CD4-positive, alpha-beta T cell (primary cell): ENCODE results near the gene DCDC1. TPM values are rescaled to one million over a fixed set of nuclear protein-coding genes. Genes with fewer than 3 reads are reported as not detected.

ENCODE experiments used
- ATAC-seq: fragments of 200-7000 bp; cut with Tn5 transposase; one replicate; pipeline ENCODE4 v1.10.0; 2022; ENCODE audit warnings: mild to moderate bottlenecking; ENCODE audit not compliant: poor library complexity
- CTCF ChIA-PET: fragments of 350-600 bp; sonication (Branson Sonifier 250); formaldehyde crosslinking; loops from one replicate; lab custom pipeline; 2021; ENCODE audit warnings: antibody characterized with exemption, inconsistent platforms; lab: Charles Lee
- POLR2A ChIA-PET: fragments of 350-600 bp; sonication (Branson Sonifier 250); formaldehyde crosslinking; loops from one replicate; lab custom pipeline; 2021; ENCODE audit warnings: antibody characterized with exemption, inconsistent platforms; lab: Charles Lee
- DNase-seq, 14 experiments: peaks; one replicate each; pipeline ENCODE4 v3.0.0-alpha.2; 2013 to 2020; ENCODE audit warnings: mixed read lengths in 2 of 14
- H3K27ac ChIP-seq, 2 donors: one replicate each; pipeline versions ENCODE4 v1.5.1 to v1.7.0; 2013; ENCODE audit warnings: low read length in 2 of 2, low read depth in 1 of 2, mild to moderate bottlenecking in 1 of 2
- H3K27me3 ChIP-seq, 2 experiments: 1 replicate in 1 of 2; 2 replicates in 1 of 2; pipeline versions ENCODE4 v1.6.1 to v1.7.0; 2013; ENCODE audit warnings: low read length in 2 of 2, control low read depth in 1 of 2, mild to moderate bottlenecking in 1 of 2, moderate library complexity in 1 of 2; ENCODE audit not compliant: insufficient read depth in 2 of 2, control insufficient read depth in 1 of 2
- H3K36me3 ChIP-seq: one replicate; pipeline ENCODE4 v1.6.1; 2013; ENCODE audit warnings: low read length, control low read depth; ENCODE audit not compliant: insufficient read depth
- H3K4me1 ChIP-seq: one replicate; pipeline ENCODE4 v1.6.1; 2013; ENCODE audit warnings: low read length, control low read depth; ENCODE audit not compliant: insufficient read depth
- H3K4me3 ChIP-seq: one replicate; pipeline ENCODE4 v1.5.1; 2013; ENCODE audit warnings: mild to moderate bottlenecking, low read length, moderate library complexity
- H3K9me3 ChIP-seq, 2 experiments: 1 replicate in 1 of 2; 2 replicates in 1 of 2; pipeline versions ENCODE4 v1.6.1 to v1.7.0; 2013; ENCODE audit warnings: low read length in 2 of 2, mild to moderate bottlenecking in 2 of 2, control low read depth in 1 of 2, moderate library complexity in 1 of 2; ENCODE audit not compliant: control insufficient read depth in 1 of 2, insufficient read depth in 1 of 2
- H3K27ac Mint-ChIP-seq: one replicate; pipeline ENCODE4 v1.8.0; 2020; ENCODE audit warnings: mixed read lengths
- H3K27me3 Mint-ChIP-seq: one replicate; pipeline ENCODE4 v1.8.0; 2021; ENCODE audit warnings: mixed read lengths
- H3K36me3 Mint-ChIP-seq: one replicate; pipeline ENCODE4 v1.8.0; 2021; ENCODE audit warnings: low read depth, mixed read lengths
- H3K4me1 Mint-ChIP-seq: one replicate; pipeline ENCODE4 v1.8.0; 2021; ENCODE audit warnings: low read depth, mixed read lengths
- H3K4me3 Mint-ChIP-seq: one replicate; pipeline ENCODE4 v1.8.0; 2020; ENCODE audit warnings: mild to moderate bottlenecking, mixed read lengths
- H3K9me3 Mint-ChIP-seq: one replicate; pipeline ENCODE4 v1.8.0; 2020; ENCODE audit warnings: mixed read lengths
- intact Hi-C, 2 experiments: fragments of 100-400 bp; cut with DNase I in 1 of 2; cut with micrococcal nuclease in 1 of 2; formaldehyde crosslinking; loops; one replicate each; pipeline versions ENCODE4 v1.15.1 to v1.9.0; 2023 to 2025; cut with DNase I, micrococcal nuclease
- total RNA-seq, 174 experiments: library from RNA in 2 of 174; stranded (reverse) in 2 of 174; gene quantifications; one replicate each; pipeline ENCODE4 v1.2.3 and lab custom pipeline; 2021 to 2026
- TF ChIP-seq, protein P1 (sequence below): fragments of 200-600 bp; IDR thresholded peaks from one replicate; pipeline ENCODE4 v1.8.0; 2022; ENCODE audit warnings: antibody characterized with exemption, mild to moderate bottlenecking

DCDC1 gene
- total RNA-seq, 2 experiments from 2014 or later: 0.11 TPM; not detected in 1

DNA sequence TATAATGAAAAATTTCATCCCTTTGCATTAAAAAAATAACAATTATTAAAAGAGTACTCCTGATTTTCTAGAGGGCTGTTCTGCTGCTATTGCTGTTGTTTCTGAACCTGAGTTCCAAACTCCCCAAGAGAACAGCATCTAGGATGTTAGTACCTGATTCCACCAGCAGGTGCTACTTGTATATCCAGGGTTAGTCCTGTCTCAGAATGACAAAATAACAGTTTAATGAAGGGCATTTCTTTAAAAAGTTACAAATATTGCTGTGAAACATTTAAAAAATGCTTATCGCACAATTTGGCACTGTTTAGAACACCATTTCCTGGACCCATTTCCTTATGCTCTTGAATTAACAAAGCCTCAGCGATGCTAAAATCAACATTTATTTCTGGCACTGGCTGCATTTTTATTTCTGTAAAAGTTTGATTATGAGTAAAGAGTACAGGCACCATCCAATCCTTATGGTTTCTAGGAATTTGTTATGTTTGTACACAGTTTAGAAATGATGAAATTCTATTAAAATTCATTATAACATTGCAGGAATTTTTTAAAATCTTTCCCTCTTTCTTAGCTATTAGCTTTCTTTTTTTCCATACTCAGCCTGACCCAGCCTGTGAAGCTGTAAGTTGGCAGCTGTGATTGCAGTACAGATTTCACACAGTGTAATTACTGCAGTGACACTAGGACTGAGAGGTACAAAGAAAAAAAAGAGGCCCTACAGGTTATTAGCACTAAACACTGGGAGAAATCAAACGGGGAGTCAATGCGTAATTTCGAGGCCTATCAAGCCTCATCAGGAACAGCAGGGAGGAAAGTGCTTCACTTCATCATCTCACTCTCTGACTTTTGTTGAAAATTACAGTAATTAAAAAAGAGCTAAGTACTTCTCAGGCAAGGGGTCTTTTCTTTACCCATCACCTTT is 208.8 kb downstream of the DCDC1 start:
- Histone ChIP-seq H3K27me3 (no peaks in the 10 kb centered on the region), H3K4me3 (no peak overlapping the region), H3K9me3 (no peaks in the 10 kb centered on the region), H3K36me3 (no peaks in the 10 kb centered on the region), H3K4me1 (no peaks in the 10 kb centered on the region), H3K27ac (no peak overlapping the region)
- POLR2A ChIA-PET: no interaction called here
- CTCF ChIA-PET: no interaction called here
- no peaks in the 10 kb centered on the region for H3K4me1 Mint-ChIP-seq
- no peaks in the 10 kb centered on the region for H3K36me3 Mint-ChIP-seq
- TF ChIP-seq, protein P1, sequence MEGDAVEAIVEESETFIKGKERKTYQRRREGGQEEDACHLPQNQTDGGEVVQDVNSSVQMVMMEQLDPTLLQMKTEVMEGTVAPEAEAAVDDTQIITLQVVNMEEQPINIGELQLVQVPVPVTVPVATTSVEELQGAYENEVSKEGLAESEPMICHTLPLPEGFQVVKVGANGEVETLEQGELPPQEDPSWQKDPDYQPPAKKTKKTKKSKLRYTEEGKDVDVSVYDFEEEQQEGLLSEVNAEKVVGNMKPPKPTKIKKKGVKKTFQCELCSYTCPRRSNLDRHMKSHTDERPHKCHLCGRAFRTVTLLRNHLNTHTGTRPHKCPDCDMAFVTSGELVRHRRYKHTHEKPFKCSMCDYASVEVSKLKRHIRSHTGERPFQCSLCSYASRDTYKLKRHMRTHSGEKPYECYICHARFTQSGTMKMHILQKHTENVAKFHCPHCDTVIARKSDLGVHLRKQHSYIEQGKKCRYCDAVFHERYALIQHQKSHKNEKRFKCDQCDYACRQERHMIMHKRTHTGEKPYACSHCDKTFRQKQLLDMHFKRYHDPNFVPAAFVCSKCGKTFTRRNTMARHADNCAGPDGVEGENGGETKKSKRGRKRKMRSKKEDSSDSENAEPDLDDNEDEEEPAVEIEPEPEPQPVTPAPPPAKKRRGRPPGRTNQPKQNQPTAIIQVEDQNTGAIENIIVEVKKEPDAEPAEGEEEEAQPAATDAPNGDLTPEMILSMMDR: no peak
- H3K9me3 Mint-ChIP-seq: no peaks in the 10 kb centered on the region
- intact Hi-C loops: no loop called here
- H3K27ac Mint-ChIP-seq: no peak overlapping the region
- H3K4me3 Mint-ChIP-seq: no peak overlapping the region
- ATAC-seq (no peak), DNase-seq (no peak)
- H3K27me3 Mint-ChIP-seq: no peaks in the 10 kb centered on the region

DNA sequence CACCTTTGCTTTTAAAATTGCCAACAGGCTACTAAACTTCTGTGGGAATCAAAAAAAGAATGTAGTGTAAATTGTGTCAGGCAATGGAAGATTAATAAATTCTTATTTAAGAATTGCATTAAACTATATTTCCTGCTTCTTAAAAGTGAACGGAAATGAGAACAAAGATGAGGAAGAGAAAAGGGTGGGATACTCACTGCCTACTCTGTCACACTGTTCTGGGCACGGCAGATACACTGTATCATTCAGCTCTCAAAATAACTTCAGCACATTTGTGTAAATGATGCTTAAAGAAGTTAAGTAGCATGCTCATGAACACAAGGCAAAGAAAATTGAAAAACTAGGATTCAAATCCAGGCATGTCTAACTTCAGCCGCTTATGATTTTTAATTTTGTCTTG is 218.7 kb downstream of the DCDC1 start:
- ATAC-seq (no peak), DNase-seq (no peak)
- CTCF ChIA-PET: no interaction called here
- H3K36me3 ChIP-seq: no peaks in the 10 kb centered on the region
- Mint-ChIP-seq H3K36me3 (no peaks in the 10 kb centered on the region), H3K4me1 (no peaks in the 10 kb centered on the region), H3K27ac (no peak overlapping the region), H3K4me3 (no peak overlapping the region), H3K27me3 (no peaks in the 10 kb centered on the region), H3K9me3 (peaks cover 2% of the 10 kb centered on the region)
- no peak overlapping the region for H3K4me3 ChIP-seq
- no peaks in the 10 kb centered on the region for H3K4me1 ChIP-seq
- POLR2A ChIA-PET: no interaction called here
- TF ChIP-seq, protein P1: no peak
- peaks cover 0 to 7% of the 10 kb centered on the region in 2 experiments for H3K9me3 ChIP-seq
- H3K27ac ChIP-seq: no peak overlapping the region
- intact Hi-C loops: no loop called here
- no peaks in the 10 kb centered on the region for H3K27me3 ChIP-seq

DNA sequence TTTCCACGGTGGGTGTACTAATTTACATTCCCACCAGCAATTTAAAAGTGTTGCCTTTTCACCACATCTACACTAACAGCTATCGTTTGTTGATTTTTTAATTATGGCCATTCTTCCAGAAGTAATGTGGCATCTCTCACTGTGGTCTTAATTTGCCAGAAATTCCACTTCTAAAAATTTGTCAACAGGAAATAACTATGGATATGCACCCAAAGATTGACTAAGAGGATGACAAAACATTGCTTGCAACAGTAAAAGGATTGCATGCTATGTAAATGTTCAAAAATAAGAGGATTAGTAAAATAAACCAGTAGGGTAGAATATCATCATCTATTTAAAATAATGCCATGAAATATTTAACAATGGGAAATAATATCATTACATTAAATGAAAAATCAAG is 219.5 kb downstream of the DCDC1 start:
- intact Hi-C loops: no loop called here
- Histone ChIP-seq H3K36me3 (no peaks in the 10 kb centered on the region), H3K27me3 (no peaks in the 10 kb centered on the region), H3K9me3 (peaks cover 0 to 7% of the 10 kb centered on the region in 2 experiments), H3K4me1 (no peaks in the 10 kb centered on the region), H3K27ac (no peak overlapping the region), H3K4me3 (no peak overlapping the region)
- POLR2A ChIA-PET: no interaction called here
- Mint-ChIP-seq H3K36me3 (no peaks in the 10 kb centered on the region), H3K27ac (no peak overlapping the region), H3K9me3 (peaks cover 2% of the 10 kb centered on the region), H3K27me3 (no peaks in the 10 kb centered on the region), H3K4me1 (no peaks in the 10 kb centered on the region), H3K4me3 (no peak overlapping the region)
- ATAC-seq (no peak), DNase-seq (no peak)
- TF ChIP-seq, protein P1: no peak
- CTCF ChIA-PET: no interaction called here
